HepG2 (cell line): ENCODE data around the gene RBM34. TPM values are rescaled to one million over a fixed set of nuclear protein-coding genes. Genes with fewer than 3 reads are reported as not detected.

Source experiments
- BRCA1 ChIP-seq: sonication (generic); formaldehyde crosslinking; IDR thresholded peaks from 2 replicates; pipeline ENCODE4 v1.4.0; 2020; ENCODE audit warnings: missing genetic modification reagents
- KMT2B ChIP-seq: IDR thresholded peaks from 2 replicates; pipeline ENCODE4 v1.6.1; 2016; ENCODE audit warnings: missing genetic modification reagents, missing compliant biosample characterization
- POLR2A ChIP-seq, 2 experiments: IDR thresholded peaks; 2 replicates each; pipeline ENCODE4 v1.6.1; 2011; ENCODE audit warnings: low read depth in 2 of 2, low read length in 2 of 2, mild to moderate bottlenecking in 1 of 2, moderate library complexity in 1 of 2; ENCODE audit not compliant: insufficient read depth in 1 of 2
- SAP130 ChIP-seq: IDR thresholded peaks from 2 replicates; pipeline ENCODE4 v1.6.1; 2016; ENCODE audit warnings: low read depth
- ZNF615 ChIP-seq: sonication (generic); formaldehyde crosslinking; IDR thresholded peaks from 2 replicates; pipeline ENCODE4 v1.5.0; 2020; ENCODE audit warnings: mild to moderate bottlenecking, missing genetic modification reagents, borderline replicate concordance
- ZNF703 ChIP-seq: sonication (generic); formaldehyde crosslinking; IDR thresholded peaks from 2 replicates; pipeline ENCODE4 v1.5.1; 2020; ENCODE audit warnings: missing genetic modification reagents, mild to moderate bottlenecking, moderate library complexity, borderline replicate concordance
- ZNF883 ChIP-seq: sonication (generic); formaldehyde crosslinking; IDR thresholded peaks from 2 replicates; pipeline ENCODE4 v1.5.1; 2020; ENCODE audit warnings: mild to moderate bottlenecking, missing genetic modification reagents; ENCODE audit errors: not compliant biosample characterization
- polyA plus RNA-seq, 8 experiments: library from polyadenylated mRNA; depleted of rRNA in 3 of 8; stranded (reverse) in 7 of 8; unstranded in 1 of 8; fragments of >200 nt; fragmentation: Illumina TruSeq in 4 of 8; extraction: Trizol in 4 of 8; gene quantifications; 2 replicates each; pipeline versions ENCODE4 v1.2.1 to v1.2.3, GENCODE V29; 2011 to 2016; ENCODE audit warnings: low read depth in 4 of 8, missing spikeins in 1 of 8, mixed read lengths in 1 of 8; ENCODE audit not compliant: insufficient read depth in 1 of 8
- total RNA-seq, 5 experiments: library from RNA; depleted of rRNA; stranded (reverse); fragments of >200 nt; fragmentation: Illumina TruSeq; extraction: Trizol; gene quantifications; 2 replicates each; pipeline ENCODE4 v1.2.3, GENCODE V29; 2016; ENCODE audit warnings: low read depth in 1 of 5
- TF ChIP-seq, protein P1 (sequence below): sonication (generic); formaldehyde crosslinking; IDR thresholded peaks from one replicate; pipeline ENCODE4 v1.5.1; 2020; ENCODE audit warnings: mild to moderate bottlenecking, missing genetic modification reagents; ENCODE audit errors: not compliant biosample characterization
- TF ChIP-seq, protein P2 (sequence below): sonication (generic); formaldehyde crosslinking; IDR thresholded peaks from 2 replicates; pipeline ENCODE4 v1.8.1; 2023; ENCODE audit warnings: missing genetic modification reagents, inconsistent platforms, borderline replicate concordance
- TF ChIP-seq, protein P3 (sequence below): fragments of 450-650 bp; IDR thresholded peaks from 2 replicates; pipeline ENCODE4 v1.6.1; 2016

The RBM34 gene
- total and polyA plus RNA-seq, 2 of the 13 experiments (the other 11 are each of a cell fraction or from before 2014, with no cell fraction given) = 34.7 to 73.0 TPM

DNA sequence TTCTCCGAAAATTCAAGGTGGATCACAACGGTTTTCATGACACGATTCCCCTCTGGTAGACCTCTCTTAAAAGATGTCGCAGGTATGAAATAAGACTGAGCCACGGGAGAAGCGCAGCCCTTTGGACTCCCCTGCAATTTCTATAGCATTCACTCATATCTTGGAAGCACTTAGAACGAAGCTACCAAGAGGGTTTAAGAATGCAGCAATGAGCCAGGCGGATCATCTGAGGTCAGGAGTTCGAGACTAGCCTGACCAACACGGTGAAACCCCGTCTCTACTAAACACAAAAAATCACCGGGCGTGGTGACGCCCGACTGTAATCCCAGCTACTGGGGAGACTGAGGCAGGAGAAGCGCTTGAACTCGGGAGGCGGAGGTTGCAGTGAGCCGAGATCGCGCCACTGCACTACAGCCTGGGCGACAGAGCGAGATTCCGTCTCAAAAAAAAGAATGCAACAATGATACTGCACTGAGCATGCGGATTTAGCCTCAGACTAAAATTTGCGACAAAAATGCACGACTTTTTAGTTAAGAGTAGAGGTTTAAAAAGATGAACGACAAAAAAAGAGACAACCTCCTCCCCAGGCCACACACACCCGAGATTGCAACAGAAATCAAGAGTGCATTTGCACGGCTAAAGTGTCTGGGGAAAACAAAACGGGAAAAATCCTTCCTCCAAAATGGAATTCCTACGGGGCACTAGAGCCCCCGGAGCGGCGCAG is 33.2 kb downstream of the RBM34 start (continued):
- TF ChIP-seq, protein P1, sequence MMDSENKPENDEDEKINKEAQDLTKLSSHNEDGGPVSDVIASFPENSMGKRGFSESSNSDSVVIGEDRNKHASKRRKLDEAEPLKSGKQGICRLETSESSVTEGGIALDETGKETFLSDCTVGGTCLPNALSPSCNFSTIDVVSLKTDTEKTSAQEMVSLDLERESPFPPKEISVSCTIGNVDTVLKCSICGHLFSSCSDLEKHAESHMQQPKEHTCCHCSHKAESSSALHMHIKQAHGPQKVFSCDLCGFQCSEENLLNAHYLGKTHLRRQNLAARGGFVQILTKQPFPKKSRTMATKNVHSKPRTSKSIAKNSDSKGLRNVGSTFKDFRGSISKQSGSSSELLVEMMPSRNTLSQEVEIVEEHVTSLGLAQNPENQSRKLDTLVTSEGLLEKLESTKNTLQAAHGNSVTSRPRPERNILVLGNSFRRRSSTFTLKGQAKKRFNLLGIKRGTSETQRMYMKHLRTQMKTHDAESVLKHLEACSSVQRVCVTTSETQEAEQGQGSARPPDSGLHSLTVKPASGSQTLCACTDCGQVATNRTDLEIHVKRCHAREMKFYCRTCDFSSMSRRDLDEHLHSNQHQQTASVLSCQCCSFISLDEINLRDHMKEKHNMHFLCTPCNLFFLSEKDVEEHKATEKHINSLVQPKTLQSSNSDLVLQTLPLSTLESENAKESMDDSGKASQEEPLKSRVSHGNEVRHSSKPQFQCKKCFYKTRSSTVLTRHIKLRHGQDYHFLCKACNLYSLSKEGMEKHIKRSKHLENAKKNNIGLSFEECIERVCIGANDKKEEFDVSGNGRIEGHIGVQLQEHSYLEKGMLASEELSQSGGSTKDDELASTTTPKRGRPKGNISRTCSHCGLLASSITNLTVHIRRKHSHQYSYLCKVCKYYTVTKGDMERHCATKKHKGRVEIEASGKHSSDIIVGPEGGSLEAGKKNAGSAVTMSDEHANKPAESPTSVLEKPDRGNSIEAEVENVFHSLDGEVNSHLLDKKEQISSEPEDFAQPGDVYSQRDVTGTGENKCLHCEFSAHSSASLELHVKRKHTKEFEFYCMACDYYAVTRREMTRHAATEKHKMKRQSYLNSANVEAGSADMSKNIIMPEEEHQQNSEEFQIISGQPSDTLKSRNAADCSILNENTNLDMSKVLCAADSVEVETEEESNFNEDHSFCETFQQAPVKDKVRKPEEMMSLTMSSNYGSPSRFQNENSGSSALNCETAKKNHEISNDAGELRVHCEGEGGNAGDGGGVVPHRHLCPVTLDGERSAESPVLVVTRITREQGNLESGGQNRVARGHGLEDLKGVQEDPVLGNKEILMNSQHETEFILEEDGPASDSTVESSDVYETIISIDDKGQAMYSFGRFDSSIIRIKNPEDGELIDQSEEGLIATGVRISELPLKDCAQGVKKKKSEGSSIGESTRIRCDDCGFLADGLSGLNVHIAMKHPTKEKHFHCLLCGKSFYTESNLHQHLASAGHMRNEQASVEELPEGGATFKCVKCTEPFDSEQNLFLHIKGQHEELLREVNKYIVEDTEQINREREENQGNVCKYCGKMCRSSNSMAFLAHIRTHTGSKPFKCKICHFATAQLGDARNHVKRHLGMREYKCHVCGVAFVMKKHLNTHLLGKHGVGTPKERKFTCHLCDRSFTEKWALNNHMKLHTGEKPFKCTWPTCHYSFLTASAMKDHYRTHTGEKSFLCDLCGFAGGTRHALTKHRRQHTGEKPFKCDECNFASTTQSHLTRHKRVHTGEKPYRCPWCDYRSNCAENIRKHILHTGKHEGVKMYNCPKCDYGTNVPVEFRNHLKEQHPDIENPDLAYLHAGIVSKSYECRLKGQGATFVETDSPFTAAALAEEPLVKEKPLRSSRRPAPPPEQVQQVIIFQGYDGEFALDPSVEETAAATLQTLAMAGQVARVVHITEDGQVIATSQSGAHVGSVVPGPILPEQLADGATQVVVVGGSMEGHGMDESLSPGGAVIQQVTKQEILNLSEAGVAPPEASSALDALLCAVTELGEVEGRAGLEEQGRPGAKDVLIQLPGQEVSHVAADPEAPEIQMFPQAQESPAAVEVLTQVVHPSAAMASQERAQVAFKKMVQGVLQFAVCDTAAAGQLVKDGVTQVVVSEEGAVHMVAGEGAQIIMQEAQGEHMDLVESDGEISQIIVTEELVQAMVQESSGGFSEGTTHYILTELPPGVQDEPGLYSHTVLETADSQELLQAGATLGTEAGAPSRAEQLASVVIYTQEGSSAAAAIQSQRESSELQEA (CRISPR knock-in tag) = peak; percentile 4
- TF ChIP-seq BRCA1 (CRISPR knock-in tag) (0 out of 2 replicates have a peak, but pooled peaks have one; percentile 21), ZNF703 (no peak), ZNF883 (CRISPR knock-in tag) (no peak), SAP130 (CRISPR knock-in tag) (peak; percentile 13), POLR2A (IDR thresholded peaks at IDR 0.05; ENCODE audit: insufficient read depth in 1 of 2, low read depth in 2 of 2, low read length in 2 of 2) (0 out of 4 replicates have a peak, but pooled peaks of 1 of the 2 experiments have one; percentile 5), ZNF615 (CRISPR knock-in tag) (0 out of 2 replicates have a peak, but pooled peaks have one; percentile 22), KMT2B (CRISPR knock-in tag) (no peak)
- TF ChIP-seq, protein P2, sequence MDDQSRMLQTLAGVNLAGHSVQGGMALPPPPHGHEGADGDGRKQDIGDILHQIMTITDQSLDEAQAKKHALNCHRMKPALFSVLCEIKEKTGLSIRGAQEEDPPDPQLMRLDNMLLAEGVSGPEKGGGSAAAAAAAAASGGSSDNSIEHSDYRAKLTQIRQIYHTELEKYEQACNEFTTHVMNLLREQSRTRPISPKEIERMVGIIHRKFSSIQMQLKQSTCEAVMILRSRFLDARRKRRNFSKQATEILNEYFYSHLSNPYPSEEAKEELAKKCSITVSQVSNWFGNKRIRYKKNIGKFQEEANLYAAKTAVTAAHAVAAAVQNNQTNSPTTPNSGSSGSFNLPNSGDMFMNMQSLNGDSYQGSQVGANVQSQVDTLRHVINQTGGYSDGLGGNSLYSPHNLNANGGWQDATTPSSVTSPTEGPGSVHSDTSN (CRISPR knock-in tag) = 0 out of 2 replicates have a peak, but pooled peaks have one; percentile 15
- TF ChIP-seq, protein P3, sequence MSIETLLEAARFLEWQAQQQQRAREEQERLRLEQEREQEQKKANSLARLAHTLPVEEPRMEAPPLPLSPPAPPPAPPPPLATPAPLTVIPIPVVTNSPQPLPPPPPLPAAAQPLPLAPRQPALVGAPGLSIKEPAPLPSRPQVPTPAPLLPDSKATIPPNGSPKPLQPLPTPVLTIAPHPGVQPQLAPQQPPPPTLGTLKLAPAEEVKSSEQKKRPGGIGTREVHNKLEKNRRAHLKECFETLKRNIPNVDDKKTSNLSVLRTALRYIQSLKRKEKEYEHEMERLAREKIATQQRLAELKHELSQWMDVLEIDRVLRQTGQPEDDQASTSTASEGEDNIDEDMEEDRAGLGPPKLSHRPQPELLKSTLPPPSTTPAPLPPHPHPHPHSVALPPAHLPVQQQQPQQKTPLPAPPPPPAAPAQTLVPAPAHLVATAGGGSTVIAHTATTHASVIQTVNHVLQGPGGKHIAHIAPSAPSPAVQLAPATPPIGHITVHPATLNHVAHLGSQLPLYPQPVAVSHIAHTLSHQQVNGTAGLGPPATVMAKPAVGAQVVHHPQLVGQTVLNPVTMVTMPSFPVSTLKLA = no peak
- TF ChIP-seq, all 625 proteins: peak for 12
